ENCODE results near the gene SLC9C1. TPM values are rescaled to one million over a fixed set of nuclear protein-coding genes. Genes with fewer than 3 reads are reported as not detected.

SLC9C1 gene
- total and polyA plus RNA-seq, 9 of the 15 experiments (the other 6 are each of a cell fraction or from before 2014, with no cell fraction given): not detected

GRCh38 chr3:112131111-112131510 lies 162.9 kb downstream of the SLC9C1 start:
- Histone ChIP-seq H2AFZ (ENCODE audit: low read depth, low read length) (no peak overlapping the region), H3K9me1 (ENCODE audit: control insufficient read depth, insufficient read depth, low read length) (no peaks in the 10 kb centered on the region), H3K9ac (ENCODE audit: insufficient read depth in 1 of 2, low read depth in 2 of 2, low read length in 2 of 2) (no peak overlapping the region), H3K4me3 (no peak overlapping the region), H3K4me2 (ENCODE audit: insufficient read depth, low read length) (no peak overlapping the region), H3K27me3 (ENCODE audit: control insufficient read depth in 2 of 2, insufficient read depth in 2 of 2, low read length in 2 of 2) (no peaks in the 10 kb centered on the region), H3K27ac (ENCODE audit: extremely low read depth, low read depth, low read length) (no peak overlapping the region), H3K4me1 (replicated peaks in 1 of 2; ENCODE audit: control insufficient read depth in 2 of 2, insufficient read depth in 2 of 2, low read length in 2 of 2) (peaks cover 0 to 7% of the 10 kb centered on the region in 2 experiments; a peak in 1 of 5 replicates), H3K9me3 (replicated peaks; ENCODE audit: control insufficient read depth, insufficient read depth, low read depth, low read length) (no peaks in the 10 kb centered on the region), H4K20me1 (replicated peaks; ENCODE audit: control insufficient read depth, insufficient read depth, low read length) (no peaks in the 10 kb centered on the region), H3K79me2 (ENCODE audit: control insufficient read depth, insufficient read depth, low read length) (no peaks in the 10 kb centered on the region), H3K36me3 (ENCODE audit: control insufficient read depth, insufficient read depth, low read length) (no peaks in the 10 kb centered on the region)
- FAIRE-seq: no peak
- no peak for DNase-seq (ENCODE audit: extremely low read depth in 1 of 4, low spot score in 3 of 4)
- ChIA-PET POLR2A (no interaction called here), CTCF (ENCODE audit: low intra/inter-chr PET ratio) (no interaction called here)
- in situ Hi-C loops (cut with MboI) (no loop called here), intact Hi-C loops (cut with micrococcal nuclease) (loop anchor here (10.0 kb wide), 1 partner anchor 144 kb away; no protein-coding TSS in a partner anchor)
- ATAC-seq: no peak
- 28% methylated on average over 3 of the region's 3 CpGs for WGBS (ENCODE audit: insufficient coverage, low coverage, missing lambda C conversion rate)
- no TSS peak for BruUV-seq (replicated peaks)
- TF ChIP-seq ZNF780A (CRISPR knock-in tag; IDR thresholded peaks at IDR 0.05) (no peak), MED1 (CRISPR knock-in tag; IDR thresholded peaks at IDR 0.05; ENCODE audit: borderline replicate concordance) (no peak), ZNF589 (CRISPR knock-in tag; IDR thresholded peaks at IDR 0.05; ENCODE audit: low read depth) (no peak), NUFIP1 (IDR thresholded peaks at IDR 0.05; ENCODE audit: partially characterized antibody) (no peak), GTF3C2 (IDR thresholded peaks at IDR 0.05; ENCODE audit: borderline replicate concordance, extremely low read depth, insufficient read length) (no peak), GATAD2A (IDR thresholded peaks at IDR 0.05) (no peak), RBM15 (IDR thresholded peaks at IDR 0.05; ENCODE audit: insufficient read depth, low read length) (no peak), MAFF (IDR thresholded peaks at IDR 0.05; ENCODE audit: low read length) (no peak), SAFB (IDR thresholded peaks at IDR 0.05; ENCODE audit: borderline replicate concordance, low read depth, low read length) (no peak), SP1 (CRISPR knock-in tag; IDR thresholded peaks at IDR 0.05) (no peak), GTF2B (IDR thresholded peaks at IDR 0.05; ENCODE audit: extremely low read depth, insufficient read length) (no peak), UBTF (IDR thresholded peaks at IDR 0.05; ENCODE audit: borderline replicate concordance in 1 of 2, low read depth in 2 of 2, low read length in 2 of 2) (no peak), ZBTB26 (CRISPR knock-in tag; IDR thresholded peaks at IDR 0.05) (no peak), CHD1 (IDR thresholded peaks at IDR 0.05; ENCODE audit: low read length) (no peak), SMARCA4 (IDR thresholded peaks at IDR 0.05) (no peak)
